AG09309 (cell line): ENCODE data around the gene CACNA1A.

ENCODE experiments used
- DNase-seq: peaks from one replicate; pipeline ENCODE4 v3.0.0-alpha.2; 2010; ENCODE audit warnings: low read depth
- H3K4me3 ChIP-seq: 2 replicates; pipeline ENCODE4 v1.5.1; 2011; ENCODE audit warnings: mild to moderate bottlenecking, low read depth, low read length, moderate library complexity; ENCODE audit not compliant: control insufficient read depth
- CTCF ChIP-seq: IDR thresholded peaks from 2 replicates; pipeline ENCODE4 v1.5.1; 2011; ENCODE audit warnings: mild to moderate bottlenecking, low read depth, low read length, inconsistent platforms; ENCODE audit not compliant: insufficient read depth, control insufficient read depth; ENCODE audit errors: missing control alignments

Gene CACNA1A

GRCh38 chr19:13499692-13500091 is 6.6 kb downstream of the CACNA1A start:
- no peak for DNase-seq
- no peak for TF ChIP-seq CTCF

GRCh38 chr19:13493516-13494310 is 12.6 kb downstream of the CACNA1A start:
- no peak for DNase-seq
- no peak for TF ChIP-seq CTCF
- H3K4me3 ChIP-seq = no peak overlapping the region

More at GRCh38 chr19:13499692-13500091, 6.6 kb downstream of the CACNA1A start:
- H3K4me3 ChIP-seq = no peak overlapping the region

GRCh38 chr19:13492128-13492527 is 14.2 kb downstream of the CACNA1A start:
- no peak for TF ChIP-seq CTCF
- DNase-seq = peak; percentile 75
- no peak overlapping the region for H3K4me3 ChIP-seq

- TF ChIP-seq CTCF = no peak
- DNase-seq = no peak
- H3K4me3 ChIP-seq = no peak overlapping the region
These were observed 18.3 kb downstream of the CACNA1A start for GRCh38 chr19:13487985-13488384.

- TF ChIP-seq CTCF = no peak
- DNase-seq = no peak
- H3K4me3 ChIP-seq = no peak overlapping the region
These were observed 22.1 kb downstream of the CACNA1A start for GRCh38 chr19:13484166-13484565.

- DNase-seq = no peak
- no peak overlapping the region for H3K4me3 ChIP-seq
- TF ChIP-seq CTCF = no peak
These were observed 23.1 kb downstream of the CACNA1A start for GRCh38 chr19:13483215-13483614.
